HG02840 (cell line): Measurements from ENCODE around the gene EXOC6B.

ENCODE experiments used
- ATAC-seq: cut with Tn5 transposase; IDR thresholded peaks from one replicate; pipeline ENCODE4 v1.9.1; 2021; ENCODE audit warnings: mild to moderate bottlenecking, moderate library complexity, moderate number of reproducible peaks; ENCODE audit not compliant: unreplicated experiment, low FRiP score

Gene EXOC6B

GRCh38 chr2:72796766-72797165 lies 29.1 kb downstream of the EXOC6B start:
- ATAC-seq: no peak

GRCh38 chr2:72794572-72794971 lies 31.3 kb downstream of the EXOC6B start:
- ATAC-seq: no peak

DNA sequence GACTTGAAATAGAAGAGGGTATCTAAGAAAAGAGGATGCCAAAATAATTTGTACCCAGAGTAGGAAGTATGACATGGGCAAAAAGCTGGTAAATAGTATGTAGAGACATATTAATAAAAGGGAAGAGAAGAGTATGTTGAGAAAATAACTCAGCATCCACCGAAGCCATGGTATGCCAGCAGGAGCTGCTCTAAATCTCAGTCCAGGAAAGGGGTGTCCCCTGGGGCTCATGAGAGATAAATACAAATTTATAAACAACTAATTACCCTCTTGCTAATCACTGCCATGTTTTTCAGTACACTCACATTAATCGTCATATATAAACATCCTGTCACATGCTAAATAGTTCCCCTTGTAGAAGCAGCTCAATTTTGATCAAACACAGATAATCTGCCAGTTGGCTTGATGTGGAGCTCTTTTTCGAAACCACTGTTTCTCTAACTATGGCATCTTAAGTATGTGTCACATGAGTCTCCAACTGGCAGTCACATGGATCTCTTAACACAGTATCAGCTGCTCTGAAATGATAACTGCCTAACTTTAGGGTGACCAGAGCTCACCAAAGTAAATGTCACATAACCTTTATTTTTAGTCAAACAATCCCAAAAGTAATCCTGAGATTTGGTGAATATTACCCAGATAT lies 31.9 kb downstream of the EXOC6B start:
- no peak for ATAC-seq

DNA sequence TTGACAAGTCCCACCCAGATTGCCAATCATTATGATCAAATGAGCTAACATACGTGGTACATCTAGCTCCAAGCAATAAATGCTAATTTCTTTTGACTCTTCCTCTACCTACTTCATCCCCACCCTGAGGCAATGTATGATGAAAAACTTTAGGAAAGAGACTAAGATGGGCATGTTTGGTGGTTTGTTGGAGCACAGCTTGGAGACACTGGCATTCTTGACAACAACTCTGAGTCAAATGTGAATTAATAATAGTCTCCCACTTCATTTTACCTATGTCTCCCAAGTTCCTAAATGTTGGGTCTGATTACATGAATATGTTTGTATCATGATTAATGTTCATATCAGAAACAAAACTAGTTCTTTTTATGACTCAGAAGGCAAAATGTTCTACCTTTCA lies 36.6 kb downstream of the EXOC6B start:
- no peak for ATAC-seq

- ATAC-seq: no peak
Observed at GRCh38 chr2:72788756-72789155, 37.1 kb downstream of the EXOC6B start.

DNA sequence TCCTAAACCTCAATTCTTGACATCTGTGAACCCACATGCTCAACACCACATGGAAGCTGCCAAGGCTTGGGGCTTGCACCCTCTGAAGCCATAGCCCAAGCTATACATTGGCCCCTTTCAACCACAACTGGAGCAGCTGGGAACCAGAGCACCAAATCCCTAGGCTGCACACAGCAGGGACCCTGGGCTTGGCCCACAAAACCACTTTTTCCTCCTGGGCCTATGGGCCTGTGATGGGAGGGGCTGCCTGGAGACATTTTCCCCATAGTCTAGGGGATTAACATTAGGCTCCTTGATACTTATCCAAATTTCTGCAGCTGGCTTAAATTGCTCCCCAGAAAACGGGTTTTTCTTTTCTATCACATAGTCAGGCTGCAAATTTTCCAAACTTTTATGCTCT lies 40.3 kb downstream of the EXOC6B start:
- ATAC-seq: no peak

- no peak for ATAC-seq
Observed at GRCh38 chr2:72782520-72782919, 43.3 kb downstream of the EXOC6B start.

DNA sequence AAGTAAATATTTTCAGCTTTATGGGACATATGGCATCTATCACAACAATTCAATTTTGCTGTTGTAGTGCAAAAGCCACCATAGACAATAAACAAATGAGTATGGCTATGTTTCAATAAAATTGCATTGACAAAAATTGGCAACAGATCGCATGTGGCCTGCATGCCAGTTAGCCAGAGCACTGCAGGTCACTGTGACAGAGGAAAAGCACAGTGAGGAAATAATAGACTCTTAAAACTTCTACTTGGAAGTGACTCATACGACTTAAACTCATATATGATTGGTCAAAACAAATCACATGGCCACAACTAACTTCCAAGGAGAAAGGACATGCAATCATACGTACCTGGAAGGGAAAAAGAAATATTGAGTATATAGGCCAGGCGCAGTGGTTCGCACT lies 44.4 kb downstream of the EXOC6B start:
- no peak for ATAC-seq

DNA sequence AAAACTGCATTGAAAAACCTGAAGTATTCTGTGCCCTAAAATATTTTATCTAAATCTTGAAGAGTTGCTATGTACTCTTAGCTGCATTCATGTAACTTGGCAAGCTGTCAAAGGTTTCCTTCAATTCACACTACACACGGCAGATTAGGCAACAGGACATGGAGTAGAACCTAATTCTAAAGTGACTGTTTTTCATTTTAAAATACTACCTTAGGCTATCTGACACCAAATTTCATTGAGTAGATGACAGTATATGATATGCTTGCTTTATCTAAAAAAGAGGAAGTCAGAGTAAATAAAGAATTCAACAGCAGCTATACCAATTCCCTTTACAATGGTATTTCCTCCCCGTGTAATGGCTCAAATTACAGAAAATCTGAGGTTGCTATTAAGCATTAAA lies 45.4 kb downstream of the EXOC6B start:
- ATAC-seq: no peak

- ATAC-seq: no peak
Observed at GRCh38 chr2:72779495-72779894, 46.3 kb downstream of the EXOC6B start.

DNA sequence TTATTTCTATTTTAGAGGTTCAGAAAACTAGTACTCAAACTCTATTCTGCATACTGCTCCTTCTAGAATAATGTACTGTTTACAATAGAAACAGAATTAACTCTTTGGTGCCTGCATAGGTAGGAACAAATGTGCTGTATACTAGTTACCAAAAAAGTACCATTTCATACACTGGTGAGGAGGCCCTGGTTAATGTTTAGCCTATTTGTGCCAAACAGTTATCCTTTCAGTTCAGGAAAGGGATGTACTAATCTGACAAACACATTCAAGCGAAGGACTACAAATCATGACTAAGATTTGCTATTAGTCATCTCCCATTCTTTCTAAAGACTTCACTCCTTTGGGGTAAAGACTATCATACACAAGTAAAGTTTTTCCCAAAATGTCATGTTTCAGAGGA lies 47.4 kb downstream of the EXOC6B start:
- ATAC-seq: no peak

- ATAC-seq: no peak
Observed at GRCh38 chr2:72770879-72771461, 54.9 kb downstream of the EXOC6B start.

GRCh38 chr2:72765997-72766609 lies 59.7 kb downstream of the EXOC6B start:
- no peak for ATAC-seq

- no peak for ATAC-seq
Observed at GRCh38 chr2:72762276-72762675, 63.6 kb downstream of the EXOC6B start.

DNA sequence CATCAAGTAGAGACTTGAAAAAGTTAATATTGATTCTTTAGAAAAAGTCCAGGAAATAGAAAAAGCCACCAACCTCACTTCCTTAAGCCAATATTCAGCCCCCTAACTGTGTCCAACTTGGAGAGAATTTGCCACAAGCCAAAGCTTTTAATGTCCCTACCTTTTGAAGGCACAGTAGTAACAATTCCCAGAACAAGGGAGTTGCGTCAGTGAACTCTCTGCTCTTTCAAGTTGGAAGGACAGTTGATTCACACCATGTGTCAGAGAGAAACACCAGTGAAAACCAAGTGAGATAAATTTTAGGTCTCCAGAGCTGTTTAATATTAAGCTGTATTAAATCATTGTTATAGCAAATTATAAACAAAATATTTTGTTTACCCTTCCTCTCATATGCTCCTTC lies 66.1 kb downstream of the EXOC6B start:
- ATAC-seq: no peak

GRCh38 chr2:72757177-72757775 lies 68.6 kb downstream of the EXOC6B start:
- no peak for ATAC-seq

- ATAC-seq: no peak
Observed at GRCh38 chr2:72755647-72756423, 70.0 kb downstream of the EXOC6B start.

DNA sequence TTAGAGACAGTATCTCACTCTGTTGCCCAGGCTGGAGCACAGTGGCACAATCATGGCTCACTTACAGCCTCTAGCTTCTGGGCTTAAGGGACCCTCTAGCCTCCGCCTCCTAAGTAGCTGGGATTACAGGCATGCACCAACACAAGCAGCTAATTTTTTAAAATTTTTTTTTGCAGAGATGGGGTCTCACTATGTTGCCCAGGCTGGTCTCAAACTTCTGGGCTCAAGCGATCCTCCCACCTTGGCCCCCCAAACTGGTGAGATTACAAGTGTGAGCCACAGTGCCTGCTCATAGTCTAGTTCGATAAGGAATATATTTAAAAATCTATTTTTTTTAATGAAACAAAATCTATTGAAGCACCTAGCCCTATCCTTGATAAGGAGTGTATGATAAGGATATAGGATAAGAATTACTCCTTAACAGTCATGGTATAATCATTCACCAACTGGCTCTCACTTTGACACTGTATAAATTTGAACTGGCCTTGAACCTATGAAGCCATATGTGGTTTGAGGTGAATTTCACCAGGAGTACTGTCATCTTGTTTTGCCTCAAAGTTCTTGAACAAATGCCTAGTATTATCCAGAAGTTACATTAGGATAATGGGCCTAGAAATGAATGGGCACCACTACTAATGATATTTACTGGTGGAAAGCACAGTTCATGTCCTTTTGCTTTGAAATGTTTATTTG lies 71.1 kb downstream of the EXOC6B start:
- no peak for ATAC-seq

- no peak for ATAC-seq
Observed at GRCh38 chr2:72750977-72751639, 74.7 kb downstream of the EXOC6B start.

GRCh38 chr2:72750466-72750865 lies 75.4 kb downstream of the EXOC6B start:
- no peak for ATAC-seq
